ENCODE measurements around the gene CALD1. TPM values are rescaled to one million over a fixed set of nuclear protein-coding genes. Genes with fewer than 3 reads are reported as not detected.

CALD1 gene
- total RNA-seq, 1 experiment from 2014 or later, result 107 TPM

- Histone ChIP-seq H3K4me2 (ENCODE audit: insufficient read depth, insufficient read length, low read length) (no peak overlapping the region), H3K9ac (ENCODE audit: extremely low read depth, insufficient read length, low read length) (no peak overlapping the region), H3K79me1 (ENCODE audit: insufficient read depth, low read depth, low read length, poor library complexity, severe bottlenecking) (no peaks in the 10 kb centered on the region), H3T11ph (ENCODE audit: low read length) (no peak overlapping the region), H4K5ac (ENCODE audit: insufficient read length, low read depth, low read length) (no peak overlapping the region), H2BK15ac (ENCODE audit: low read depth, low read length) (no peak overlapping the region), H4K8ac (replicated peaks; ENCODE audit: insufficient read length, low read depth, low read length) (no peak overlapping the region), H2BK120ac (ENCODE audit: low read depth, low read length, poor library complexity, severe bottlenecking) (no peak overlapping the region), H3K18ac (ENCODE audit: insufficient read length, low read depth, low read length) (no peak overlapping the region), H3K9me3 (ENCODE audit: control insufficient read depth, low read depth, low read length) (no peaks in the 10 kb centered on the region), H3K4me1 (ENCODE audit: insufficient read depth, low read length) (no peaks in the 10 kb centered on the region), H3K14ac (ENCODE audit: insufficient read depth, low read length) (no peak overlapping the region), H3K56ac (ENCODE audit: insufficient read length, low read depth, low read length) (no peak overlapping the region), H2AFZ (ENCODE audit: low read length) (no peak overlapping the region), H3K23me2 (ENCODE audit: insufficient read length, low read depth, low read length, poor library complexity, severe bottlenecking) (no peaks in the 10 kb centered on the region), H4K91ac (ENCODE audit: insufficient read length, low read depth, low read length) (no peak overlapping the region), H4K20me1 (ENCODE audit: control insufficient read depth, insufficient read depth, insufficient read length) (no peaks in the 10 kb centered on the region), H3K4ac (ENCODE audit: low read depth, low read length) (no peak overlapping the region), H3K27me3 (ENCODE audit: insufficient read depth, low read length) (no peaks in the 10 kb centered on the region), H3K23ac (ENCODE audit: insufficient read length, low read depth, low read length) (no peak overlapping the region), H3K79me2 (ENCODE audit: insufficient read depth, low read length) (peaks cover 1% of the 10 kb centered on the region), H2BK5ac (ENCODE audit: insufficient read length, low read length) (no peak overlapping the region), H2AK5ac (ENCODE audit: insufficient read length, low read length) (no peak overlapping the region), H2BK20ac (ENCODE audit: low read depth, low read length, poor library complexity, severe bottlenecking) (no peak overlapping the region), H3K27ac (ENCODE audit: insufficient read length, low read depth, low read length) (no peak overlapping the region), H2BK12ac (ENCODE audit: insufficient read length, low read depth, low read length) (no peak overlapping the region)
- Mint-ChIP-seq H3K4me1 (peaks cover 2% of the 10 kb centered on the region in 2 experiments; a peak in 1 of 4 replicates), H3K36me3 (ENCODE audit: insufficient read depth in 1 of 3, low read depth in 3 of 3) (peaks cover 0 to 12% (median 0%) of the 10 kb centered on the region in 3 experiments; a peak in 2 of 7 replicates), H3K27ac (no peak overlapping the region), H3K4me3 (no peak overlapping the region), H3K9me3 (no peaks in the 10 kb centered on the region), H3K27me3 (ENCODE audit: low read depth) (no peaks in the 10 kb centered on the region)
- no peak for DNase-seq
- WGBS (ENCODE audit: extremely low coverage, insufficient read length, low lambda C conversion rate), result no CpG with 5 or more reads among the region's 3 CpGs
- TF ChIP-seq CTCF (conservative IDR thresholded peaks at IDR 0.05), result no peak
Measured at GRCh38 chr7:134820778-134821177, 41.3 kb downstream of the CALD1 start.

Data from H9 (cell line).